Stimulated activated CD4-positive, alpha-beta T cell treated with anti-CD3 and anti-CD28 coated beads, Interleukin-4, amount 100 ng/mL, for 48 hours (primary cell): ENCODE results near the gene AMIGO2.
A peak's percentile ranks its signal among the peaks of the same experiment; 100 is the strongest.
"Not testable (repeated sequence)": the region's sequence is repeated elsewhere in the genome, so short reads cannot be mapped to it uniquely, and the experiment has no call there.

Experiments used
- DNase-seq, 2 donors: peaks; one replicate each; pipeline ENCODE4 v3.0.0-alpha.2; 2020; ENCODE audit warnings: low read depth in 2 of 2

The AMIGO2 gene

GRCh38 chr12:47073951-47074350 lies 5.8 kb downstream of the AMIGO2 start:
- no peak for DNase-seq

DNA sequence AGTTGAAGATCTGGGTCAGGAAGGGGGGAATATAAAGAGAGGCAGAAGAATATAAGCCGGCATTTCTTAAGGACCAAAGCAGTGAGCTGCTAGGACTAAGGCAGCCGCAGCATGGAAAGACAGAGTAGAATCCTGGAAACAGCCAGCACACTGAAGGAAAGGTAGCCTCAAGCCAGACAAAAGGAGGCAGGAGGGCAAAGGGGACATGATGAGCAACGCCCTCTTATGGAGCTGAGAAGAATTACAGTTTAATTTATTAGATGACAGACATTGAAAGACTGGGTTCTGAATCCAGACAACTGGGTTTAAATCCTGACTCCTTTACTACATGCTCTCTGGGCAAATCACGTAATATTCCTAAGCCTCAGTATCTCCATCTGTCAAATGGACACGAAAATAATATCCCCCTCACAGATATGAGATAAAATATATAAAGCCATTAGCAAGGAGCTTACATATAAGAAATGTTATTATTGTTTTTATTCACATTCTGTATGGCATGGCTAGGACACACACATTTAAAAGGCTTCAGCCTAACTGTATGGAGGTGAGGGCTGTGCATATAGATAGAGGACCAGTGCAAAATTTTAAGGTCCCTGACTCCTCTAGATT lies 8.4 kb downstream of the AMIGO2 start:
- no peak for DNase-seq

GRCh38 chr12:47070310-47070709 lies 9.4 kb downstream of the AMIGO2 start:
- DNase-seq = no peak

DNA sequence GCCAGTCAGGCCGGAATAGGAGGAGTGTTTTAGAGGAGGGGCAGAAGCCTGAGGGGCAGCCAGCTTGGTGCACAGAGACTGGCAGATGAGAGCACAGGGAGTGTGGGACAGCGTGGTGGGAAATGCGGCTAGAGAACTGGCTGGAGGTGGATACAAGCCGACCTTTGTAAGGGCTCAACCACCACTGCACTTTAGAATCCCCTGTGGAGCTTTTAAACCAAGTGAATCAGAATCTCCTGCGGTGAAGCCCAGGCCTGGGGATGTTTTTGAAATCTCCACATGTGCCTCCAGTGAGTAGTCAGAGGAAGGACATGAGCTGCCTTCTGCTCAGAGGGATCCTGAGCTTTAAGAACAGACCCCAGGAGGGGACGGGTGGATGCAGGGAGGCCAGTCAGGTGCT lies 11.2 kb downstream of the AMIGO2 start:
- DNase-seq = no peak

GRCh38 chr12:47067771-47068431 lies 11.9 kb downstream of the AMIGO2 start:
- DNase-seq = no peak

DNA sequence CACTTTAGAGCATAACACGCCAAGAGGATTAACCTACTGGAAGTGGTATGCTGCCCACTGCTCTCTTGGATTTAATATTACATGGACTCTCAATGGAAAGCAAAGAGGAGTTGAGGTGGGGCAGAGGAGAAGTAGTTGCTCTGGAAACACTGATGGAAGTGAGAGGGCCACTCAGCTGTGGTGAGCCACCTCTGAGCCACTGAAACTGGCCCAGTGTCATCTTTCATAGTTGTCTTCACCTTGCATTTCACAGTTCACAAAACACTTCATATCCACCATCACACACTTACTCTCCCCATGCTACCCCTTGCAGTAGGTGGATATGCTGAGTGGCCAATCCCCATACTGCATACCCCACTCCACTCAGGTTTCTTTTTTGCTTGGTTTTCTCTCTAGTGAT lies 12.6 kb downstream of the AMIGO2 start:
- DNase-seq = peak in 1 of 2 donors; percentile 17

GRCh38 chr12:47066278-47067025 lies 13.3 kb downstream of the AMIGO2 start:
- no peak for DNase-seq

- DNase-seq = no peak
Measured at GRCh38 chr12:47065546-47065945, 14.2 kb downstream of the AMIGO2 start.

DNA sequence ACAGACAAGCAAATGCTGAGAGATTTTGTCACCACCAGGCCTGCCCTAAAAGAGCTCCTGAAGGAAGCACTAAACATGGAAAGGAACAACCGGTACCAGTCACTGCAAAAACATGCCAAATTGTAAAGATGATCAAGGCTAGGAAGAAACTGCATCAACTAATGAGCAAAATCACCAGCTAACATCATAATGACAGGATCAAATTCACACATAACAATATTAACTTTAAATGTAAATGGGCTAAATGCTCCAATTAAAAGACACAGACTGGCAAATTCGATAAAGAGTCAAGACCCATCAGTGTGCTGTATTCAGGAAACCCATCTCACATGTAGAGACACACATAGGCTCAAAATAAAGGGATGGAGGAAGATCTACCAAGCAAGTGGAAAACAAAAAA lies 21.1 kb downstream of the AMIGO2 start:
- DNase-seq = not testable (repeated sequence)

DNA sequence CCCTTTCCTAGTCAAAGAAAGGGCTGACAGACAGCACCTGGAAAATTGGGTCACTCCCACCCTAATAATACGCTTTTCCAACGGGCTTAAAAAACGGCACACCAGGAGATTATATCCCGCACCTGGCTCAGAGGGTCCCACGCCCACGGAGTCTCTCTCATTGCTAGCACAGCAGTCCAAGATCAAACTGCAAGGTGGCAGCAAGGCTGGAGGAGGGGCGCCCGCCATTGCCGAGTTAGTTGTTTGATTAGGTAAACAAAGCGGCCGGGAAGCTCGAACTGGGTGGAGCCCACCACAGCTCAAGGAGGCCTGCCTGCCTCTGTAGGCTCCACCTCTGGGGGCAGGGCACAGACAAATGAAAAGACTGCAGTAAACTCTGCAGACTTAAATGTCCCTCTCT lies 22.8 kb downstream of the AMIGO2 start:
- not testable (repeated sequence) for DNase-seq

GRCh38 chr12:47055856-47056255 lies 23.9 kb downstream of the AMIGO2 start:
- not testable (repeated sequence) for DNase-seq

DNA sequence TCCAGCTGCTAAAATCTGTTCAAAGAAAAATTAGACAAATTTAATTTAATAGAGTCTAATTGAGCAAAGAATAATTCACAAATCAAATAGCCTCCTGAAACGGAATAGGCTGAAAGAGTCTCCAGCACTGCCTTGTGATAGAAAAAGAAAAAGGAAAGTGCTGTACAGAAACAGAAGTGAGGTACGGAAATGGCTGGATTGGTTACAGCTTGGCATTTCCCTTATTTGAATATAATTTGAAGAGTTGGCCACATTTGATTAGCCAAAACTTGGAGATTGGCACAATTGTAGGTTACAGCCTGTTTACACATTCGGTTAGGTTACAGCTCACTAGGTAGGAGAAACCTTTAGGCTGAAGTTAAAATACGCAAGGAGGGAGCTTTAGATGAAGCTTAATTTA lies 25.1 kb downstream of the AMIGO2 start:
- no peak for DNase-seq

- no peak for DNase-seq
Measured at GRCh38 chr12:47053961-47054360, 25.8 kb downstream of the AMIGO2 start.

DNA sequence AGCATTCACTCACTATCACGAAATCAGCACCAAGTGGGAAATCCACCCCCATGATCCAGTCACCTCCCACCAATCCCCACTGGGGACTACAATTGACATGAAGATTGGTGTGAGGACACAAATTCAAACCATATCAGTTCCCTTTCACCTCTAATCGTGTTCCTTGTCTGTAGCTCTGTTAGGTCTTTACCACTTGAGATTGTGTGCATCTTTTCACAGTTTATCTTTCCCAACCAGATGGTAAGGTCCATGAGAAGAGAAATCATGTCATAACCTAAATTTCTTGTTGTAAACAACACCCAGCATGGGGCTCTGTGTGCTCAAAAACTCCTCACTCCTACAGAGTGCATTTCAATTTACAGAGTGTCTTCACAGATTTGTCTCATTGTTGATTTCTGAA lies 27.5 kb downstream of the AMIGO2 start:
- DNase-seq = no peak

GRCh38 chr12:47051291-47051690 lies 28.5 kb downstream of the AMIGO2 start:
- DNase-seq = not testable (repeated sequence)

- DNase-seq = no peak
Measured at GRCh38 chr12:47048541-47048940, 31.2 kb downstream of the AMIGO2 start.

DNA sequence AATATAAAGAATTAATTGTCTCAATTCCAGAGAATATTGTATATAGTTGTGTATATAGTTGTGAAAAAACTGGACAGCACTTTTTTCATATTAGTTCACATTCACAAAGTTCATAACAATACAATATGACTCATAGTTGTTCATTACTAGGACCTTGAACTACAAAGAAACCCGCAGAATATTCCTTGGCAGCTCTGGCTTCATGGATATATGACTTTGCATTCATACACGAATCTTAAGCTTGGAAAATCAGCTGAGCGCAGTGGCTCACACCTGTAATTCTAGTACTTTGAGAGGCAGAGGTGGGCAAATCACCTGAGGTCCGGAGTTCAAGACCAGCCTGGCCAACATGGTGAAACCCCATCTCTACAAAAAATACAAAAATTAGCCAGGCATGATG lies 38.4 kb downstream of the AMIGO2 start:
- DNase-seq = no peak

- no peak for DNase-seq
Measured at GRCh38 chr12:47039756-47040155, 40.0 kb downstream of the AMIGO2 start.

- no peak for DNase-seq
Measured at GRCh38 chr12:47039079-47039478, 40.7 kb downstream of the AMIGO2 start.

- no peak for DNase-seq
Measured at GRCh38 chr12:47038270-47038748, 41.5 kb downstream of the AMIGO2 start.

DNA sequence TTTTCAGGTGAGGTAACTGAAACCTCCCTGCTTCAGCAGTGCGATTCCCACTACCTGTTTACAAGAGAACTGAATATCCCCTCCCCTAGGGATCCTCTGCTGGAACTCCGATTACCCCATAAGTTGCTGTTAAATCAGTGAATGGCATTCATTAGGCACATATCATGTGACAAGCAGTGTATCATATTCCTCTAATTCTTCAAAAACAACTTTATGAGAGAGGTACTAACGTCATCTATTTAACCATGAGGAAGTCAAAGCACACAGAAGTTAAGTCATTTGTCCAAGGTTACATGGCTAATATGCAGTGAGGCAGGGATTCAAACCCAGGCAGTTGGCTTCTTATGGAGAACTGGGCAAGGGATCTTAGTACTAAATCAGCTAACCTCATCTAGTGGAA lies 44.3 kb downstream of the AMIGO2 start:
- DNase-seq = no peak

DNA sequence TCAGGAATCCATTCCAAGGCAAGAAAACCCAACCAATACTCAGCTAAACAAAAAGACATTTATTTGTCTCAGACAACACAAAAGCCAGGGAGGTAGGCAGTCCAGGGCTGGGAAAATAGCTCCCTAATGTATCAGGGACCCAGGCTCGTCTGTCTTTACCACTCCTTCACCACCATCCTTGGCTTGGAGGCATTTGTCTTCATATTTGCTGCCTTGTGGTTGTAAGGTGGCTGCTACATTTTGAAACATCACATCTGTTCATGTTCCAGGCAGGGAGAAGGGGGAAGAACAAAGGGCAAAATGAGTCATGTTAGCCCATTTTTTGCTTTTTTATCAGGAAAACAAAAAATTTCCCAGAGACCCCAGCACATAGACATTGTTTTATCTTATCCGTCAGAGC lies 45.1 kb downstream of the AMIGO2 start:
- no peak for DNase-seq
